ENCODE results near the gene SEPTIN6.

SEPTIN6 gene

DNA sequence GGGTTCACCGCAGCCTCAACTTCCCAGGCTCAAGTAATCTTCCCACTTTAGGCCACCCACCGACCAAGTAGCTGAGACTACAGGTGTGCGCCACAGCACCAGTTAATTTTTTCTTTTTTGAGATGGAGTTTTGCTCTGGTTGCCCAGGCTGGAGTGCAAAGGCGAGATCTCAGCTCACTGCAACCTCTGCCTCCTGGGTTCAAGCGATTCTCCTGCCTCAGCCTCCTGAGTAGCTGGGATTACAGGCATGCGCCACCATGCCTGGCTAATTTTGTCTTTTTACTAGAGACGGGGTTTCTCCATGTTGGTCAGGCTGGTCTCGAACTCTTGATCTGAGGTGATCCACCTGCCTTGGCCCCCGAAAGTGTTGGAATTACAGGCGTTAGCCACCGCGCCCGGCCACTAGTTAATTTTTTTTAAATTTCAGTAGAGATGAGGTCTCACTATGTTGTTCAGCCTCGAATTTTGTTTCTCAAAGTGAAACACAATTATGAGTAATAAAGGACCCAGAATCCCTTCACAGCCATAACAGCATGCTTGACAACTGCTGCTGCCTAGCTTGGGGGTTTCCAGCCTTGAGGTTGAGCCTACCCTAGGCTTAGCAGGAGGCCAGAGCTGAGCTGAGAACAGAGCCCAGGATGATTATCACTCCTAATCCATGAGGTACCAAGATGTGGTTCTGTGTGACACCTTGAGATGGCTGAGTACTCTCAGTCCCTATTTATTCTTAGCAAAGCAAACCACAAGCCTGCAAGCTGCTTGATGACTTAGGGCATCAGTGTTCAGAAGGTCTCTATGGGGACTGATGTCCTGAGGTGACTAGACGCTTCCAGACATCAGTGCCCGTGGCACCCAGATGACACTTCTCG, 45.2 kb downstream of the SEPTIN6 start:
- no peak overlapping the region for H3K4me3 ChIP-seq (ENCODE audit: low read depth, low read length)
- TF ChIP-seq, protein P1, sequence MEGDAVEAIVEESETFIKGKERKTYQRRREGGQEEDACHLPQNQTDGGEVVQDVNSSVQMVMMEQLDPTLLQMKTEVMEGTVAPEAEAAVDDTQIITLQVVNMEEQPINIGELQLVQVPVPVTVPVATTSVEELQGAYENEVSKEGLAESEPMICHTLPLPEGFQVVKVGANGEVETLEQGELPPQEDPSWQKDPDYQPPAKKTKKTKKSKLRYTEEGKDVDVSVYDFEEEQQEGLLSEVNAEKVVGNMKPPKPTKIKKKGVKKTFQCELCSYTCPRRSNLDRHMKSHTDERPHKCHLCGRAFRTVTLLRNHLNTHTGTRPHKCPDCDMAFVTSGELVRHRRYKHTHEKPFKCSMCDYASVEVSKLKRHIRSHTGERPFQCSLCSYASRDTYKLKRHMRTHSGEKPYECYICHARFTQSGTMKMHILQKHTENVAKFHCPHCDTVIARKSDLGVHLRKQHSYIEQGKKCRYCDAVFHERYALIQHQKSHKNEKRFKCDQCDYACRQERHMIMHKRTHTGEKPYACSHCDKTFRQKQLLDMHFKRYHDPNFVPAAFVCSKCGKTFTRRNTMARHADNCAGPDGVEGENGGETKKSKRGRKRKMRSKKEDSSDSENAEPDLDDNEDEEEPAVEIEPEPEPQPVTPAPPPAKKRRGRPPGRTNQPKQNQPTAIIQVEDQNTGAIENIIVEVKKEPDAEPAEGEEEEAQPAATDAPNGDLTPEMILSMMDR (IDR thresholded peaks at IDR 0.05; ENCODE audit: low read depth, low read length) = no peak

DNA sequence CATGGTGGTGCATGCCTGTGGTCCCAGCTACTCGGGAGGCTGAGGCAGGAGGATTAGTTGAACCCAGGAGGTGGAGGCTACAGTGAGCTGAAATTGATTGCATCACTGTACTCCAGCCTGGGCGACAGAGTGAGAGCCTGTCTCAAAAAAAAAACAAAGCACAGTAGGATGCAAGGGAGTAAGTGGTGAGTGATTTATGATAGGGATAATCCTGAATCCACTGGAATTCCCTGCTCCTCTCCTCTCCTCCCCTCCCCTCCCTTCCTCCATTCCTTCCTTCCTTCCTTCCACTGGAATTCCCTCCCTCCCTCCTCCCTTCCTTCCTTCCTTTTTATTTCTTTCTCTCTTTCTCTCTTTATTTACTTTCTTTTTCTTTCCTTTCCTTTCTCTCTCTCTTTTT, 45.9 kb downstream of the SEPTIN6 start:
- H3K4me3 ChIP-seq (ENCODE audit: low read depth, low read length) = no peak overlapping the region
- TF ChIP-seq, protein P1 (IDR thresholded peaks at IDR 0.05; ENCODE audit: low read depth, low read length) = no peak

GRCh38 chrX:119646515-119646914, 46.5 kb downstream of the SEPTIN6 start:
- TF ChIP-seq, protein P1 (IDR thresholded peaks at IDR 0.05; ENCODE audit: low read depth, low read length) = no peak
- H3K4me3 ChIP-seq (ENCODE audit: low read depth, low read length) = no peak overlapping the region

GRCh38 chrX:119643696-119644095, 49.3 kb downstream of the SEPTIN6 start:
- H3K4me3 ChIP-seq (ENCODE audit: low read depth, low read length) = no peak overlapping the region
- TF ChIP-seq, protein P1 (IDR thresholded peaks at IDR 0.05; ENCODE audit: low read depth, low read length) = no peak

Measured in WI38 (cell line).